HepG2 (cell line): ENCODE measurements around the gene HK3. TPM values are rescaled to one million over a fixed set of nuclear protein-coding genes. Genes with fewer than 3 reads are reported as not detected.

ENCODE experiments used
- ATAC-seq: fragments of 200-7000 bp; cut with Tn5 transposase; 3 replicates; pipeline ENCODE4 v1.9.1; 2020; ENCODE audit warnings: mild to moderate bottlenecking, moderate library complexity
- BruUV-seq: library from RNA; stranded (reverse); fragments of 400-500 nt; replicated peaks from 2 replicates; lab custom pipeline; 2021; lab: Mats Ljungman, UMichigan
- CTCF ChIA-PET: fragments of 300-600 bp; formaldehyde crosslinking; extraction: SDS; loops from one replicate; lab custom pipeline; 2021; ENCODE audit warnings: low total read pairs, inconsistent platforms, low intra/inter-chr PET ratio; lab: Yijun Ruan, JAX
- POLR2A ChIA-PET: fragments of 350-600 bp; sonication (Branson Sonifier 250); formaldehyde crosslinking; loops from one replicate; lab custom pipeline; 2020; ENCODE audit warnings: antibody characterized with exemption, inconsistent platforms; lab: Yijun Ruan, JAX
- DNase-seq: peaks from one replicate; pipeline ENCODE4 v3.0.0-alpha.2; 2015; ENCODE audit warnings: low spot score
- FAIRE-seq: peaks from 3 replicates; lab custom pipeline; 2011; peaks lifted over from hg19 to GRCh38; lab: Jason Lieb, UNC
- H2AFZ ChIP-seq: one replicate; pipeline ENCODE4 v1.6.1; 2011; ENCODE audit warnings: low read length, inconsistent platforms
- H3K27ac ChIP-seq: fragments of 300-600 bp; 3 replicates; pipeline ENCODE4 v1.8.0; 2011; ENCODE audit warnings: mixed run types, mild to moderate bottlenecking, mixed read lengths, low read length, inconsistent platforms; ENCODE audit not compliant: insufficient read depth; ENCODE audit errors: extremely low read length
- H3K27me3 ChIP-seq, 2 experiments: fragments of 200-600 bp in 1 of 2; 2 replicates in 1 of 2; 3 replicates in 1 of 2; pipeline versions ENCODE4 v1.6.0 to v1.8.0; 2011; ENCODE audit warnings: low read length in 2 of 2, mild to moderate bottlenecking in 2 of 2, moderate library complexity in 2 of 2, inconsistent platforms in 1 of 2; ENCODE audit not compliant: insufficient read depth in 2 of 2, control insufficient read depth in 1 of 2
- H3K36me3 ChIP-seq, 2 experiments: fragments of 200-600 bp in 1 of 2; replicated peaks in 1 of 2; 2 replicates in 1 of 2; 3 replicates in 1 of 2; pipeline versions ENCODE4 v1.5.1 to v1.8.0; 2011; ENCODE audit warnings: low read length in 2 of 2, inconsistent platforms in 1 of 2; ENCODE audit not compliant: insufficient read depth in 2 of 2, control insufficient read depth in 1 of 2
- H3K4me1 ChIP-seq: 2 replicates; pipeline ENCODE4 v1.5.1; 2012; ENCODE audit warnings: low read length, inconsistent platforms; ENCODE audit not compliant: insufficient read depth
- H3K4me2 ChIP-seq: 2 replicates; pipeline ENCODE4 v1.6.0; 2011; ENCODE audit warnings: low read depth, low read length, inconsistent platforms
- H3K4me3 ChIP-seq, 3 experiments: fragments of 200-600 bp in 1 of 3; sonication (generic), shearing (Covaris generic) in 1 of 3; replicated peaks in 1 of 3; 2 replicates each; pipeline ENCODE4 v1.5.1; 2011 to 2016; ENCODE audit warnings: low read length in 3 of 3, inconsistent platforms in 2 of 3, low read depth in 2 of 3, mild to moderate bottlenecking in 2 of 3, control low read depth in 1 of 3, mixed read lengths in 1 of 3; ENCODE audit not compliant: insufficient read depth in 1 of 3
- H3K79me2 ChIP-seq: one replicate; pipeline ENCODE4 v1.6.1; 2011; ENCODE audit warnings: low read length, inconsistent platforms; ENCODE audit not compliant: insufficient read depth
- H3K9ac ChIP-seq: 2 replicates; pipeline ENCODE4 v1.6.0; 2011; ENCODE audit warnings: mild to moderate bottlenecking, low read depth, low read length, inconsistent platforms; ENCODE audit not compliant: insufficient read depth
- H3K9me3 ChIP-seq: 2 replicates; pipeline ENCODE4 v1.5.1; 2012; ENCODE audit warnings: mild to moderate bottlenecking, low read length
- H4K20me1 ChIP-seq: 2 replicates; pipeline ENCODE4 v1.6.0; 2011; ENCODE audit warnings: inconsistent platforms, mild to moderate bottlenecking, low read length, moderate library complexity; ENCODE audit not compliant: insufficient read depth
- BRCA1 ChIP-seq: sonication (generic); formaldehyde crosslinking; IDR thresholded peaks from 2 replicates; pipeline ENCODE4 v1.4.0; 2020; ENCODE audit warnings: missing genetic modification reagents
- DNMT3B ChIP-seq: conservative IDR thresholded peaks from 2 replicates; pipeline ENCODE4 v1.6.1; 2016; ENCODE audit warnings: missing biosample characterization, control low read depth
- ETV6 ChIP-seq: sonication (generic); formaldehyde crosslinking; conservative IDR thresholded peaks from 2 replicates; pipeline ENCODE4 v1.4.0; 2020; ENCODE audit warnings: missing genetic modification reagents
- HES4 ChIP-seq: sonication (generic); formaldehyde crosslinking; IDR thresholded peaks from 2 replicates; pipeline ENCODE4 v1.9.0; 2021; ENCODE audit warnings: mild to moderate bottlenecking, missing genetic modification reagents, borderline replicate concordance
- HINFP ChIP-seq: sonication (generic); formaldehyde crosslinking; IDR thresholded peaks from 2 replicates; pipeline ENCODE4 v1.4.0; 2020; ENCODE audit warnings: low read depth, mild to moderate bottlenecking, missing genetic modification reagents
- KLF6 ChIP-seq: IDR thresholded peaks from 2 replicates; pipeline ENCODE4 v1.8.0; 2016; ENCODE audit warnings: missing biosample characterization, missing genetic modification reagents
- KMT2B ChIP-seq: IDR thresholded peaks from 2 replicates; pipeline ENCODE4 v1.6.1; 2016; ENCODE audit warnings: missing genetic modification reagents, missing compliant biosample characterization
- NRL ChIP-seq: sonication (generic); formaldehyde crosslinking; IDR thresholded peaks from 2 replicates; pipeline ENCODE4 v1.5.0; 2020; ENCODE audit warnings: missing genetic modification reagents, mild to moderate bottlenecking, moderate library complexity, borderline replicate concordance
- SIX1 ChIP-seq: sonication (generic); formaldehyde crosslinking; IDR thresholded peaks from 2 replicates; pipeline ENCODE4 v1.4.0; 2020; ENCODE audit warnings: missing genetic modification reagents, borderline replicate concordance
- ZBTB33 ChIP-seq: sonication (generic); formaldehyde crosslinking; IDR thresholded peaks from 2 replicates; pipeline ENCODE4 v1.4.0; 2020; ENCODE audit warnings: missing genetic modification reagents
- ZNF256 ChIP-seq: sonication (generic); formaldehyde crosslinking; conservative IDR thresholded peaks from 2 replicates; pipeline ENCODE4 v1.4.0; 2020; ENCODE audit warnings: missing genetic modification reagents
- ZNF430 ChIP-seq: sonication (generic); formaldehyde crosslinking; IDR thresholded peaks from 2 replicates; pipeline ENCODE4 v1.9.0; 2021; ENCODE audit warnings: mild to moderate bottlenecking, missing genetic modification reagents
- ZNF446 ChIP-seq: sonication (generic); formaldehyde crosslinking; IDR thresholded peaks from 2 replicates; pipeline ENCODE4 v1.5.0; 2020; ENCODE audit warnings: mild to moderate bottlenecking, missing genetic modification reagents
- ZNF563 ChIP-seq: sonication (generic); formaldehyde crosslinking; IDR thresholded peaks from 2 replicates; pipeline ENCODE4 v1.8.0; 2022; ENCODE audit warnings: mild to moderate bottlenecking, moderate library complexity, missing genetic modification reagents
- ZNF576 ChIP-seq: sonication (generic); formaldehyde crosslinking; IDR thresholded peaks from 2 replicates; pipeline ENCODE4 v1.4.0; 2020; ENCODE audit warnings: mild to moderate bottlenecking, missing genetic modification reagents
- ZNF720 ChIP-seq: sonication (generic); formaldehyde crosslinking; IDR thresholded peaks from 2 replicates; pipeline ENCODE4 v1.4.0; 2020; ENCODE audit warnings: missing genetic modification reagents
- ZNF766 ChIP-seq: sonication (generic); formaldehyde crosslinking; IDR thresholded peaks from 2 replicates; pipeline ENCODE4 v1.5.0; 2020; ENCODE audit warnings: missing genetic modification reagents, borderline replicate concordance
- ZNF839 ChIP-seq: sonication (generic); formaldehyde crosslinking; IDR thresholded peaks from 2 replicates; pipeline ENCODE4 v1.4.0; 2020; ENCODE audit warnings: missing genetic modification reagents, mild to moderate bottlenecking, borderline replicate concordance
- ZSCAN25 ChIP-seq: sonication (generic); formaldehyde crosslinking; IDR thresholded peaks from 2 replicates; pipeline ENCODE4 v1.8.0; 2022; ENCODE audit warnings: mild to moderate bottlenecking, missing genetic modification reagents
- WGBS: methylation state at CpG from one replicate; pipeline ENCODE4 v1.1.6; 2017; ENCODE audit warnings: low lambda C conversion rate; 5-methylcytosine and 5-hydroxymethylcytosine counted together
- in situ Hi-C: cut with HindIII; loops from 2 replicates; pipeline ENCODE4 v1.10.0; 2017; ENCODE audit warnings: low pct_unique_long_range_greater_than_20kb; ENCODE audit not compliant: extremely low pct_ligation_motif_present
- intact Hi-C: fragments of 100-400 bp; cut with micrococcal nuclease; formaldehyde crosslinking; loops from one replicate; pipeline ENCODE4 v1.10.0; 2022; ENCODE audit not compliant: unreplicated experiment
- polyA plus RNA-seq, 8 experiments: library from polyadenylated mRNA; depleted of rRNA in 3 of 8; stranded (reverse) in 7 of 8; unstranded in 1 of 8; fragments of >200 nt; fragmentation: Illumina TruSeq in 4 of 8; extraction: Trizol in 4 of 8; gene quantifications; 2 replicates each; pipeline versions ENCODE4 v1.2.1 to v1.2.3, GENCODE V29; 2011 to 2016; ENCODE audit warnings: low read depth in 4 of 8, missing spikeins in 1 of 8, mixed read lengths in 1 of 8; ENCODE audit not compliant: insufficient read depth in 1 of 8
- total RNA-seq, 5 experiments: library from RNA; depleted of rRNA; stranded (reverse); fragments of >200 nt; fragmentation: Illumina TruSeq; extraction: Trizol; gene quantifications; 2 replicates each; pipeline ENCODE4 v1.2.3, GENCODE V29; 2016; ENCODE audit warnings: low read depth in 1 of 5

Gene HK3
- total and polyA plus RNA-seq, 2 of the 13 experiments (the other 11 are each of a cell fraction or from before 2014, with no cell fraction given) = not detected

DNA sequence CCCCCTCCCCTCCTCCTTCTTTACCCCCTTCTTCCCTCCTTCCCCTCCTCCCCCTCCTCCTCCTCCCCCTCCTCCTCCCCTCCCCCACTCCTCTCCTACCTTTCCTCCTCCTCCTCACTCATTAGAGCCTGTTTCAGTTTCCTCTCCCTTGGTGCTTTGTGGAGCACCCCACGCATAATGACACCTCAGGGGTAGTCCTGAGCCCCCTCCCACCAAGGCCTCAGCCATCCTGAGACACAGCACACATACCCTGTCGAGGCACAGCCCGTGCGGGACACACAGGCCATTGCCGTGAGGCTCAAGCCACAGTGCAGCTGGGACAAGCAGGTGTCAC is 35.4 kb downstream of the HK3 start (continued):
- TF ChIP-seq BRCA1 (CRISPR knock-in tag) (no peak), ZNF430 (CRISPR knock-in tag) (no peak)

DNA sequence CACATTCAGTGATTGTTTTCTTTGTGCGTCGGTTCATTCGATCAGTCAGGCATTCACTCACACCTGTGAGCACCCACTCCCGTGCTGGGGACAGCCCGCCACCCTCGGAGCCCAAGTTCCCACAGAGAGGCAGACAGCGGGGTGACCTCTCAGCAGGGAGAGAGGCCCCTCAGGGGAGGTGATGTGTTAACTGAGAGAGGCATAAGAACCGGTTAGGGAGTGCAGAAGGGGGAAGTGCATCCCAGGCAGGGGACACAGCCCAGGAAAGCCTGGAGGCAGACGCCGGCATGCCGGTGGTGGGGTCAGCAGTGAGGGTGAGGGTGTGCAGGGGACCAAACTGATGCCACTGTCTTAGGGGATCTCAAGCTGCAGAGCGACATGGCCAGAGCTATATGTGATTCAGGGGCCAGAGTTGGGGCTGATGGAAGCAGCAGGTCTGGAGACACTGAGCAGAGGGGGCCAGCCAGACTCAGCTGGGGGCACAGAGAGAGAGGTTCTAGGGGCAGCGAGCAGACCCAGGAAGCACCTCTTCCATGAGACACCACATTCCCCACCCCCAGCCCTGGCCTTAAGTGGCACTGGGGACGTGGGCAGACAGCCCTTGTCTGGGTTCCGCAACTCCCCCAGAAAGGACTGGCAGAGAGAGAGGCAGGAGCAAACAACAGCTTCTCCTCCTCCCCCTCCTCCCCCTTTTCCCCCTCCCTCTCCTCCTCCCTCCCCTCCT is 35.9 kb downstream of the HK3 start:
- FAIRE-seq = no peak
- in situ Hi-C loops = no loop called here
- no peak overlapping the region for H3K4me2 ChIP-seq

More for the DNA sequence above, 35.9 kb downstream of the HK3 start:
- TF ChIP-seq HINFP (CRISPR knock-in tag) (no peak), ZNF839 (CRISPR knock-in tag) (no peak), ZNF766 (CRISPR knock-in tag) (no peak), DNMT3B (CRISPR knock-in tag) (no peak), ZNF446 (no peak), ZSCAN25 (CRISPR knock-in tag) (no peak), ZNF256 (no peak), ZNF576 (CRISPR knock-in tag) (no peak), SIX1 (CRISPR knock-in tag) (no peak), KLF6 (CRISPR knock-in tag) (no peak), ZNF563 (CRISPR knock-in tag) (no peak), NRL (CRISPR knock-in tag) (no peak), ETV6 (CRISPR knock-in tag) (no peak), HES4 (no peak), KMT2B (CRISPR knock-in tag) (no peak), ZBTB33 (CRISPR knock-in tag) (no peak), ZNF720 (CRISPR knock-in tag) (no peak)
- WGBS = 8% methylated on average over 6 of the region's 15 CpGs
- no peak overlapping the region for H3K27ac ChIP-seq
- intact Hi-C loops = no loop called here
- no peak for ATAC-seq
- CTCF ChIA-PET = no interaction called here
- no peaks in the 10 kb centered on the region for H3K4me1 ChIP-seq
- H3K9me3 ChIP-seq = no peaks in the 10 kb centered on the region
- no peak overlapping the region for H3K9ac ChIP-seq
- H3K4me3 ChIP-seq = no peak overlapping the region
- no peak overlapping the region for H2AFZ ChIP-seq
- POLR2A ChIA-PET = no interaction called here
- H4K20me1 ChIP-seq = 0 out of 2 replicates have a peak, but pooled peaks cover 6% of the 10 kb centered on the region
- no TSS peak for BruUV-seq
- no peak for DNase-seq
- H3K79me2 ChIP-seq = no peaks in the 10 kb centered on the region
- no peaks in the 10 kb centered on the region for H3K36me3 ChIP-seq
- peaks cover 35 to 83% of the 10 kb centered on the region in 2 experiments for H3K27me3 ChIP-seq
